B cell (primary cell): ENCODE measurements around the gene TOM1L2. TPM values are rescaled to one million over a fixed set of nuclear protein-coding genes. Genes with fewer than 3 reads are reported as not detected.

Experiments used
- ATAC-seq: fragments of 200-7000 bp; cut with Tn5 transposase; one replicate; pipeline ENCODE4 v1.10.0; 2021; ENCODE audit warnings: low read depth, mild to moderate bottlenecking, moderate number of reproducible peaks, moderate library complexity
- CTCF ChIA-PET: fragments of 350-600 bp; sonication (Branson Sonifier 250); formaldehyde crosslinking; loops from one replicate; lab custom pipeline; 2021; ENCODE audit warnings: antibody characterized with exemption, inconsistent platforms; lab: Charles Lee
- POLR2A ChIA-PET: fragments of 350-600 bp; sonication (Branson Sonifier 250); formaldehyde crosslinking; loops from one replicate; lab custom pipeline; 2021; ENCODE audit warnings: antibody characterized with exemption; lab: Charles Lee
- DNase-seq: peaks from one replicate; pipeline ENCODE4 v3.0.0; 2013
- H2AFZ ChIP-seq: 2 replicates; pipeline ENCODE4 v1.6.1; 2012; ENCODE audit warnings: mild to moderate bottlenecking, low read depth, low read length; ENCODE audit not compliant: insufficient read depth, poor library complexity, severe bottlenecking
- H3K27ac ChIP-seq, 2 donors: 1 replicate in 1 of 2; 2 replicates in 1 of 2; pipeline ENCODE4 v1.5.1; 2012 to 2013; ENCODE audit warnings: low read length in 2 of 2, mild to moderate bottlenecking in 2 of 2, moderate library complexity in 1 of 2
- H3K27me3 ChIP-seq, 4 experiments: fragments of 200-600 bp in 1 of 4; sonication (generic) in 1 of 4; replicated peaks in 1 of 4; 1 replicate in 2 of 4; 2 replicates in 2 of 4; pipeline versions ENCODE4 v1.6.1 to v1.7.0; 2013 to 2016; ENCODE audit warnings: low read length in 3 of 4, mild to moderate bottlenecking in 2 of 4, mixed read lengths in 1 of 4, moderate library complexity in 1 of 4; ENCODE audit not compliant: insufficient read depth in 4 of 4, control insufficient read depth in 3 of 4; ENCODE audit errors: control extremely low read depth in 1 of 4
- H3K36me3 ChIP-seq, 2 experiments: replicated peaks in 1 of 2; 1 replicate in 1 of 2; 2 replicates in 1 of 2; pipeline versions ENCODE4 v1.6.1 to v1.7.1; 2013; ENCODE audit warnings: low read length in 1 of 2; ENCODE audit not compliant: insufficient read depth in 2 of 2, control insufficient read depth in 1 of 2; ENCODE audit errors: control extremely low read depth in 1 of 2, extremely low read depth in 1 of 2
- H3K4me1 ChIP-seq, 2 donors: fragments of 200-600 bp in 1 of 2; sonication (generic) in 1 of 2; 1 replicate in 1 of 2; 2 replicates in 1 of 2; pipeline versions ENCODE4 v1.5.1 to v1.6.1; 2013 to 2017; ENCODE audit warnings: low read length in 2 of 2; ENCODE audit not compliant: control insufficient read depth in 2 of 2, insufficient read depth in 2 of 2
- H3K4me2 ChIP-seq: replicated peaks from 2 replicates; pipeline ENCODE3; 2012; ENCODE audit warnings: mild to moderate bottlenecking, low read depth, low read length; ENCODE audit not compliant: poor library complexity, severe bottlenecking
- H3K4me3 ChIP-seq, 5 experiments: fragments of 200-600 bp in 1 of 5; sonication (generic) in 1 of 5; 1 replicate in 3 of 5; 2 replicates in 2 of 5; pipeline versions ENCODE4 v1.5.1 to v1.7.0; 2011 to 2016; ENCODE audit warnings: low read length in 4 of 5, mild to moderate bottlenecking in 4 of 5, low read depth in 2 of 5, control low read depth in 1 of 5, moderate library complexity in 1 of 5; ENCODE audit not compliant: insufficient read depth in 1 of 5; ENCODE audit errors: control extremely low read depth in 1 of 5, extremely low read depth in 1 of 5
- H3K79me2 ChIP-seq: fragments of 200-600 bp; sonication (generic); one replicate; pipeline ENCODE4 v1.6.0; 2016; ENCODE audit warnings: low read length; ENCODE audit not compliant: control insufficient read depth, insufficient read depth
- H3K9ac ChIP-seq: fragments of 200-600 bp; sonication (generic); 2 replicates; pipeline ENCODE4 v1.6.1; 2017; ENCODE audit warnings: mild to moderate bottlenecking, low read length, moderate library complexity
- H3K9me3 ChIP-seq, 3 donors: one replicate each; pipeline versions ENCODE4 v1.6.1 to v1.7.1; 2013; ENCODE audit warnings: low read length in 2 of 3; ENCODE audit not compliant: control insufficient read depth in 2 of 3, insufficient read depth in 1 of 3; ENCODE audit errors: control extremely low read depth in 1 of 3
- H4K20me1 ChIP-seq: 2 replicates; pipeline ENCODE4 v1.6.0; 2012; ENCODE audit warnings: mild to moderate bottlenecking, low read length; ENCODE audit not compliant: insufficient read depth, control insufficient read depth, poor library complexity, severe bottlenecking
- H3K27ac Mint-ChIP-seq: one replicate; pipeline ENCODE4 v1.8.0; 2021; ENCODE audit warnings: mixed read lengths
- H3K27me3 Mint-ChIP-seq: one replicate; pipeline ENCODE4 v1.8.0; 2021; ENCODE audit warnings: mixed read lengths
- H3K4me1 Mint-ChIP-seq: one replicate; pipeline ENCODE4 v1.8.0; 2021; ENCODE audit warnings: mixed read lengths
- H3K4me3 Mint-ChIP-seq: one replicate; pipeline ENCODE4 v1.8.0; 2021; ENCODE audit warnings: mixed read lengths
- H3K9me3 Mint-ChIP-seq: one replicate; pipeline ENCODE4 v1.8.0; 2022; ENCODE audit warnings: mixed read lengths; ENCODE audit not compliant: insufficient read depth
- EZH2 ChIP-seq: IDR thresholded peaks from 2 replicates; pipeline ENCODE4 v1.6.1; 2012; ENCODE audit warnings: borderline replicate concordance, low read depth, mild to moderate bottlenecking, moderate library complexity, low read length; ENCODE audit not compliant: insufficient read depth, poor library complexity, severe bottlenecking
- WGBS: methylation state at CpG from one replicate; pipeline ENCODE4 v1.1.5; 2013; ENCODE audit warnings: missing lambda C conversion rate; ENCODE audit not compliant: insufficient coverage; 5-methylcytosine and 5-hydroxymethylcytosine counted together
- intact Hi-C: fragments of 100-400 bp; cut with micrococcal nuclease; formaldehyde crosslinking; loops from one replicate; pipeline ENCODE4 v1.10.0; 2022
- polyA plus RNA-seq: library from polyadenylated mRNA; depleted of rRNA; stranded (reverse); fragments of >200 nt; gene quantifications from 2 replicates; pipeline ENCODE4 v1.2.3, GENCODE V29; 2012
- total RNA-seq, 2 donors: library from RNA; stranded (reverse); fragments of 120-200 nt in 1 of 2; gene quantifications; 1 replicate in 1 of 2; 2 replicates in 1 of 2; pipeline versions ENCODE4 v1.2.3 to v1.2.4, GENCODE V29; 2013 to 2022
- TF ChIP-seq, protein P1 (sequence below): fragments of 200-600 bp; IDR thresholded peaks from one replicate; pipeline ENCODE4 v1.8.0; 2022; ENCODE audit warnings: antibody characterized with exemption, mild to moderate bottlenecking

Gene TOM1L2
- total and polyA plus RNA-seq, 2 donors (not counting 1 experiment from before 2014, with no cell fraction given): 25.1 to 29.7 TPM

DNA sequence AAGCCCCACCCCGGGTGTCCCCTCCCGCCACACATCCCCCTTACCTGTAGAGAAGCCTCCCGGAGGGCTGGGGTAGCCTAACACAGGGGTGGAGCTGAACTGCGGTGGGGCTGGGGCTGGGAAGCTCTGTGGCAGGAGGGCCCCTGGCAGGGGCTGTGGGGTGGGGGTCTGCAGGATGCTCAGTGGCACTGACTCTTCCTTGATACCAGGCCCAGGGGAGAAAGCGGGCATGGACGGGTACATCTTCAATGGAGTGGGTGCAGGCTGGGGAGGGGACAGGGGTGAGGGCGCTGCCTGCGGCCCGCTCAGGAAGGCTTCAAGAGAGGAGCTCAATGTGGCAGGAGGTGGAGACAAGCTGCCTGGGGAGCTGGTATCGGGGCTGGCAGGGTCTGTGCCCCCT, 152.2 kb downstream of the TOM1L2 start:
- WGBS: 100% methylated on average over 6 of the region's 10 CpGs
- Mint-ChIP-seq H3K4me3 (no peak overlapping the region), H3K27ac (no peak overlapping the region), H3K27me3 (no peaks in the 10 kb centered on the region), H3K4me1 (peaks cover 37% of the 10 kb centered on the region), H3K9me3 (no peaks in the 10 kb centered on the region)
- intact Hi-C loops: no loop called here
- no peak for TF ChIP-seq EZH2
- TF ChIP-seq, protein P1, sequence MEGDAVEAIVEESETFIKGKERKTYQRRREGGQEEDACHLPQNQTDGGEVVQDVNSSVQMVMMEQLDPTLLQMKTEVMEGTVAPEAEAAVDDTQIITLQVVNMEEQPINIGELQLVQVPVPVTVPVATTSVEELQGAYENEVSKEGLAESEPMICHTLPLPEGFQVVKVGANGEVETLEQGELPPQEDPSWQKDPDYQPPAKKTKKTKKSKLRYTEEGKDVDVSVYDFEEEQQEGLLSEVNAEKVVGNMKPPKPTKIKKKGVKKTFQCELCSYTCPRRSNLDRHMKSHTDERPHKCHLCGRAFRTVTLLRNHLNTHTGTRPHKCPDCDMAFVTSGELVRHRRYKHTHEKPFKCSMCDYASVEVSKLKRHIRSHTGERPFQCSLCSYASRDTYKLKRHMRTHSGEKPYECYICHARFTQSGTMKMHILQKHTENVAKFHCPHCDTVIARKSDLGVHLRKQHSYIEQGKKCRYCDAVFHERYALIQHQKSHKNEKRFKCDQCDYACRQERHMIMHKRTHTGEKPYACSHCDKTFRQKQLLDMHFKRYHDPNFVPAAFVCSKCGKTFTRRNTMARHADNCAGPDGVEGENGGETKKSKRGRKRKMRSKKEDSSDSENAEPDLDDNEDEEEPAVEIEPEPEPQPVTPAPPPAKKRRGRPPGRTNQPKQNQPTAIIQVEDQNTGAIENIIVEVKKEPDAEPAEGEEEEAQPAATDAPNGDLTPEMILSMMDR: no peak
- H3K9ac ChIP-seq: no peak overlapping the region
- H3K79me2 ChIP-seq: peaks cover 41% of the 10 kb centered on the region
- ATAC-seq (no peak), DNase-seq (no peak)
- ChIA-PET POLR2A (no interaction called here), CTCF (interaction anchor here (1.1 to 4.2 kb wide), 5 partner anchors 8 to 40 kb away, joined by 3 to 26 read pairs (median 8); partner anchors contain the start of gene SREBF1)
- H3K4me3 ChIP-seq: no peak overlapping the region
- no peak overlapping the region for H3K27ac ChIP-seq
- no peak overlapping the region for H2AFZ ChIP-seq
- no peaks in the 10 kb centered on the region for H3K27me3 ChIP-seq
- no peaks in the 10 kb centered on the region for H3K9me3 ChIP-seq
- H4K20me1 ChIP-seq: peaks cover 55% of the 10 kb centered on the region
- H3K36me3 ChIP-seq: peaks cover 0 to 26% of the 10 kb centered on the region in 2 experiments
- H3K4me1 ChIP-seq: peaks cover 20 to 30% of the 10 kb centered on the region in 2 donors
- no peak overlapping the region for H3K4me2 ChIP-seq

DNA sequence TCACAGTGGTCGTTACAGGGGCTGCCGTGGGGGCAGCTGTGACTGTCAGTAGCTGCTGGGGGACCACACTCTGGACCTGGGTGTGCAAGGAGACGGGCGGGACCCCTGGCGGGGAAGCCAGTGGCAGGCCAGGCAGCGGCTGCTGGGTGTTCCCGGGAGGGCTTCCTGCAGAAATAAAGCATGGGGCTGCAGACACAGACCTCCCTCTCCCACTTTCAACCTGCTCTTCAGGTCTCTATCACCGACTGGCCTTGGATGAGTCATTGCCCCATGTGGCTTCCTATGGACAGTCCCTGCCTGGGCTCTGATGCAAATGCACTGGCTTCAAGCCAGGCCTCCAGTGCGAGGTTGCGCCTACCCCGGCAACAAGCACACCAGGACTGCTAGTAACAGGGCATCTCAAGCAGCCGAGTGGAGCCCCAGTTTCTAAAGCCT, 152.6 kb downstream of the TOM1L2 start:
- peak; percentile 48 for ATAC-seq
- intact Hi-C loops: no loop called here
- no peak overlapping the region for H3K27ac Mint-ChIP-seq
- H3K4me3 Mint-ChIP-seq: peak overlapping the region; percentile 26
- H3K9me3 ChIP-seq: no peaks in the 10 kb centered on the region
- H3K27ac ChIP-seq: no peak overlapping the region
- ChIA-PET CTCF (interaction anchor here (0.7 to 4.2 kb wide), 4 partner anchors 14 to 99 kb away, joined by 3 to 26 read pairs (median 6); no protein-coding TSS in a partner anchor), POLR2A (no interaction called here)
- peaks cover 52% of the 10 kb centered on the region for H4K20me1 ChIP-seq
- peaks cover 32% of the 10 kb centered on the region for H3K4me1 Mint-ChIP-seq
- no peaks in the 10 kb centered on the region for H3K9me3 Mint-ChIP-seq
- peaks cover 20 to 25% of the 10 kb centered on the region in 2 donors for H3K4me1 ChIP-seq
- no peak overlapping the region for H3K4me3 ChIP-seq
- no peaks in the 10 kb centered on the region for H3K27me3 ChIP-seq
- DNase-seq: no peak
- no peaks in the 10 kb centered on the region for H3K27me3 Mint-ChIP-seq
- no peak overlapping the region for H2AFZ ChIP-seq
- H3K9ac ChIP-seq: no peak overlapping the region
- peaks cover 0 to 30% of the 10 kb centered on the region in 2 experiments for H3K36me3 ChIP-seq
- no peak overlapping the region for H3K4me2 ChIP-seq
- TF ChIP-seq, protein P1: no peak
- no peak for TF ChIP-seq EZH2
- peaks cover 41% of the 10 kb centered on the region for H3K79me2 ChIP-seq
- 82% methylated on average over 12 of the region's 12 CpGs for WGBS
